Fibroblast of mammary gland (primary cell): ENCODE data around the gene RAP2A.

Experiments
- DNase-seq: peaks from one replicate; pipeline ENCODE4 v3.0.0-alpha.2; 2010; ENCODE audit warnings: low read depth
- H3K4me3 ChIP-seq: 2 replicates; pipeline ENCODE4 v1.5.1; 2011; ENCODE audit warnings: low read depth, mild to moderate bottlenecking, low read length, moderate library complexity; ENCODE audit not compliant: control insufficient read depth
- TF ChIP-seq, protein P1 (sequence below): conservative IDR thresholded peaks from 2 replicates; pipeline ENCODE4 v1.5.1; 2011; ENCODE audit warnings: low read depth, low read length, inconsistent platforms; ENCODE audit not compliant: control insufficient read depth, insufficient read depth

The RAP2A gene

DNA sequence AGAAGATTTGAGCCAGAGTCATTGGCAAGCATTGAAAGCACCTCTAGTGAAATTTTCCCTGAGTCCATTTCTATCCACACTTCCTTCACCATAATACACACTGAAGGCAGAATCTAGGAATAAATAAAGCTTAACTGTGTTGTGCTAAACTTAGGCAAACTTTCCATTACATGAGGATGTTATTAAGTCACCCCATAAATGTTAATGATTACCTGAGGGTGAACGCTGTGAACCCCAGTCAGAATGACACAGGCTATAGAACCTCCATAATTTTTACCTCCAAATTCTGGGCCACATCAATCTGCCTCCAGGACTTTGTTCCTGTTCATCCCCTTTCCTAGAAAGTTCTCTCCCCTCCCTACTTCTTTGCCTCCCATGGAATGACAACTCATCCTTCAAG lies 71.0 kb downstream of the RAP2A start:
- H3K4me3 ChIP-seq, result no peak overlapping the region
- TF ChIP-seq, protein P1, sequence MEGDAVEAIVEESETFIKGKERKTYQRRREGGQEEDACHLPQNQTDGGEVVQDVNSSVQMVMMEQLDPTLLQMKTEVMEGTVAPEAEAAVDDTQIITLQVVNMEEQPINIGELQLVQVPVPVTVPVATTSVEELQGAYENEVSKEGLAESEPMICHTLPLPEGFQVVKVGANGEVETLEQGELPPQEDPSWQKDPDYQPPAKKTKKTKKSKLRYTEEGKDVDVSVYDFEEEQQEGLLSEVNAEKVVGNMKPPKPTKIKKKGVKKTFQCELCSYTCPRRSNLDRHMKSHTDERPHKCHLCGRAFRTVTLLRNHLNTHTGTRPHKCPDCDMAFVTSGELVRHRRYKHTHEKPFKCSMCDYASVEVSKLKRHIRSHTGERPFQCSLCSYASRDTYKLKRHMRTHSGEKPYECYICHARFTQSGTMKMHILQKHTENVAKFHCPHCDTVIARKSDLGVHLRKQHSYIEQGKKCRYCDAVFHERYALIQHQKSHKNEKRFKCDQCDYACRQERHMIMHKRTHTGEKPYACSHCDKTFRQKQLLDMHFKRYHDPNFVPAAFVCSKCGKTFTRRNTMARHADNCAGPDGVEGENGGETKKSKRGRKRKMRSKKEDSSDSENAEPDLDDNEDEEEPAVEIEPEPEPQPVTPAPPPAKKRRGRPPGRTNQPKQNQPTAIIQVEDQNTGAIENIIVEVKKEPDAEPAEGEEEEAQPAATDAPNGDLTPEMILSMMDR, result no peak
- DNase-seq, result no peak

DNA sequence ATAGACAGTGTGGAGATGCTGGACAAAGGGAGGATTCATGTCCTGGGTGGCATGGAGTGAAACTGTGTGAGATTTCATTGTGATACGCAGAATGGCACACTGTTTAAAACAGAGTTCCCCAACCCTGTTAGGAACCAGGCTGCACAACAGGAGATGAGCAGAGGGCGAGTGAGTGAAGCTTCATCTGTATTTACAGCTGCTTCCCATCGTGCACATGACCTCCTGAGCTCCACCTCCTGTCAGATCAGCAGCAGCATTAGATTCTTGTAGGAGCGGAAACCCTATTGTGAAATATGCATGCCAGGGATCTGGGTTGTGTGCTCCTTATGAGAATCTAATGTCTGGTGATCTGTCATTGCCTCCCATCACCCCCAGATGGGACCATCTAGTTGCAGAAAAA lies 72.5 kb downstream of the RAP2A start:
- DNase-seq, result peak; percentile 52
- no peak overlapping the region for H3K4me3 ChIP-seq
- TF ChIP-seq, protein P1, result no peak

DNA sequence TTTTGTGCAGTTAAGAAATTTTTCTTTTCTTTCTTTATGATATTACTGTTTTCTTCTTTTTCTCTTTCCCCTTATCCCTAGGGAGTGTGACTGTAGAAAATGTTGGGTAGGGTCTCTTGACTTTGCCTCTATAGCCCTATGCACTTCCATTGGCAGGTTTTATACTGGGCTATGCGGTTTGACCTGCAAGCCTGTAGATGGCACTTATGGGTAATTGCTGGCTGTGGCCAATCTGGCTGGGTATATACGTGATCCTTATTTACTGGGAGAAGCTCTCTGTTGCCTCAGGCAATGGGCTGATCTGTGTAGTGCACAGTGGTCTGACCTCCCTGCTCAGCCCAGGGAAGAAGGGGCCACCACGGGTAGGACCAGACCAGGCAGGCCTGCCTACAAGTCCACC lies 78.8 kb downstream of the RAP2A start:
- H3K4me3 ChIP-seq, result no peak overlapping the region
- TF ChIP-seq, protein P1, result no peak
- DNase-seq, result peak; percentile 7

DNA sequence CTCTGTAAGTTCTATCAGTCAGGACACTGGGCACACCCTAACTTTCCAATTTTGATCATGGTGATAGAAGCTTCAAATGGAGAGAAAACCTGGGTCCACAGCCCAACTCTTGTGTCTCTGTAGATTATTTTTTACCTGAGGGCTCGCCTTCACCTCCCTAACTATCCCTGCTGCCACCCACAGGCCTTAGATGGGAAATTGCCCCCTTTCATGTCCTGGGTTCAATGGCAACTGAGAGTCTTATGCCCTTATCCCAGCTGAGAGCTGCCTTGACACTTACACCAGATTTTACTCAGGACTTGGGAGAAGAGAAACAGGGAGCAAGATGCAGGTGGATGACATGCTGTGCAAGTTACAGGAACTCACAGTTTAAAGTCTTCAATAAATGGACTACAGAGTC lies 81.7 kb downstream of the RAP2A start:
- TF ChIP-seq, protein P1, result no peak
- DNase-seq, result no peak
- no peak overlapping the region for H3K4me3 ChIP-seq

DNA sequence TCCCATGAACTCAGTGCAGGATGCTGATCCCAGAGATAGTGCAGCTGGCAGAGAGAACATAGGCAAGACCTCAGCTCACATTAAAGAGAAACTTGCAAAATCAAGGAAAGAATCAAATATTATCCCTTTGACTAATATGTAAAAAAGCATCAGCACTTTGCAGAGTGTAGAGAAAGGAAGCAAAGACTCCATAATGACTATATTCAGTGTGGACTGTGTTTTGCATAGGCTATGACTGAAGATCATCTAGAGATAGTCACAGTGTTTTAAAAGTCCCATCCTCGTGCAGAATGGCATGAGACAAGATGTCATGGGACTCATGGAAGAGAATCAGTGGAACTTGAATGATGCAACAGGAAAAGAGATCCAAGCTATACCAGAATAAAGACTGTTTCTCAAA lies 84.0 kb downstream of the RAP2A start:
- TF ChIP-seq, protein P1, result no peak
- DNase-seq, result no peak
- no peak overlapping the region for H3K4me3 ChIP-seq
